ENCODE results near the gene FGF12.

Gene FGF12

DNA sequence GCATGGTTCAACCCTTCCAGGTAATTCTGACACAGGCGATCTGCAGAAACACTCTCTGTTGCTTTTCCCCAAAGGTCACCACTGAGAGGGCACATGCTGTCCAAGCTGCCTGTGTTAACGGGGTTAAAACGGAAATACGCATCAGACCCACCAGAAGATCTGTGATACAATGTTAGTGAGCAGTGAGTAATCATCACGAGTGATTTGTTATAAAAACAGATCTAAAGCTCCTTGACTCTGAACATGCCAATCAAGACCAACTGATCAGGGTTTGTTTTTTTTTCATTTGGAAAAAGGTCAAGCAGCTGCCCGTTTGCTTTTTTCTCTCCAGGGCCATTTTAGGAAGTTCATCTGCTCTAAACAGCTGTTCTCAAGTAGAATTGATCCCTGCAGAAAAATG, 43.2 kb downstream of the FGF12 start:
- no peak for DNase-seq (ENCODE audit: low spot score)

DNA sequence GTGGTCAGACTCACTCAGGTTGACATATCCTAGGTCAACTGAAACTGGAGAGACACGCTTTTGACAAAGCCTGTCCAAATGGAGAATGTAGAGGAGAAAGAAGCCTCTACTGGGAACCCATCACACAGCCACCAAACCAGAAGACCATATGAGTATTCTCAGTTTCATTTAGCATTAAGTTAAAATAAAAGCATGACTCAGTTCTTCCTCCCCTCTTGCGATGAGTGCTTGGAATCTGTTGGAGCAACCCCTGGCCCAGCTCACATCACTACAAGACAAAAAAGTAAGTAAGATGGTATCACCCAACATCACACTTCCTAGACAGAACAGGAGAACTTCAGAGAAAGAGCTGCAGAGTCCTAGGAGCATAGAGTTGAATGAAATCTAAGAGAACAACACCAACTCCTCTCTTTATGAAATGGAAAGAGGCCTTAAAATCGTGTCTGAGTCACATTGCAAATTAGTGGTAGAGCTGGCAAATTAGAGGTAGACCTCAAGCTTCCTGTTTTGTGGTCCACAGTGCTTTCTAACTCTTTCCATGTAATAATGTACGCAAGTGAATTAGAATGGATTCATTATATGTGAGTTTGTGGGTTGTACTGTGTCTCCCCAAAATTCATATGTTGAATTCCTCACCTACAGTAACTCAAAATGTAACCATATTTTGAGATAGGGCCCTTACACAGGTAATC, 51.2 kb downstream of the FGF12 start:
- peak; percentile 34 for DNase-seq (ENCODE audit: low spot score)

DNA sequence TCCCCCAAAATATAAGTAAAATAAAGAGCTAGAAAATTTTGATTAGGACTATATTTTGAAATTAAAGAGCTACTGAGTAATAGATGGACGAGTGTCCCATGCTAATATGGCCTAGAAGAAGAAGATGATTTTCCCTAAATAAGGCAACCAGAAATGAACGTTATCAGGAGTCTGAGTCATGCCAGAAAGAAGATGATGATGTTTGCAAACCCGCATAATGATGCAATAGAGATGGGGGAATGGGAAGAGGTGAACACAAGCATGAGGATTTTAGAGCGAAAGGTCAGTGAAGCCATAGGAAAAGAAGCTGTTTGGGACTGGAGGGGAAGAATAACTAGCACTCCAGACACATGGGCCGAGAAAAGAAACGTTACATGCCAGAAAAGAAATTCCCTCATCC, 71.7 kb downstream of the FGF12 start:
- DNase-seq (ENCODE audit: low spot score): no peak

DNA sequence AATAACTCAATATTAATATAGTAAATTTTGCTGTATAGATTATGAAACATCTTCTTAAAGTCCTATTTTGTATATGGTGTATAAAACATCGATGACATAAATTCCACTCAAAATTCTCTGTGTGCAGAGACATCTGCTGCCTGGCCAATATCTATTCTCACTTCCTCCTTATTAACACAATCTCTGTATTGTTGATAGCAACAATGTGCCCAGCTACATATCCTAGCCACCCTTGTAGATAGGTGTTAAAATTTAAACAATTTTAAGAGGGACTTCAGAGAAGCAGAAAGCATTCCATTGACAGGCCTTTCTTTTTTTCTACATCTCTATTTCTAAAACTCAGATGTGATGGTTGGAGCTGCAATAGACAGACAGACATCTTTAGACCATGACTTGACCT, 72.3 kb downstream of the FGF12 start:
- DNase-seq (ENCODE audit: low spot score): no peak

DNA sequence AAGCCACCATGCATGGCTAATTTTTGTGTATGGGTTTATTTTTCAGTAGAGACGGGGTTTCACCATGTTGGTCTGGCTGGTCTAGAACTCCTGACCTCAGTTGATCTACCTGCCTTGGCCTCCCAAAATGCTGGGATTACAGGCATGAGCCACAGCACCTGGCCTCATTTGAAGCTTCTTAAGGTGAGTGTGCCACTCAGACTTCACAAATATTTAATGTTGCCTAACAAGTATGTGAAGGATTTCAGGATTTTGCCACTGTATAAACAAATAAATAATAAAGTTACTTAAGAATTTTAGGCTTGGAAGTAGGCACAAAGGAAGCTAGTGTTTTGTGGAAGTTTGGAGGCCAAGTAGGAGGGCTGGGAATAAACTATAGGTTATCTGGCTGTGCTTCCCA, 73.5 kb downstream of the FGF12 start:
- DNase-seq (ENCODE audit: low spot score): no peak

DNA sequence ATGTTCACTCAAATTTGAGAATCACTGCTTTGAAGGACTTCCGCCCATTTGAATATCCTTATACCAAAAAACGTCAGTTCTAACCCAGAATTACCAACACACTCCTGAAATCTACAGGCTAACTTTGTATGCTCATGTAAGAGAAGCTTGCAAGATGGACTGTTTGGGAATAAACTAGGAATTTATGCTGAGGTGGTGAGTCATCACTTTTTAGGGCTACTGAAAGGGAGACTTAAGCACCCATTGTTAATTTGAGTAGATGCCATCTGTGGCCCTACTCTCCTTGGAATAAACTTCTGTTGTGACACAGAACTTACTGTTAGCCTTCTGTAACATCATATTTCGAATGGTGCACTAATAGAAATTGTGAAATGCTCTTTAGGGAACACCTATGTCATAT, 74.6 kb downstream of the FGF12 start:
- no peak for DNase-seq (ENCODE audit: low spot score)

DNA sequence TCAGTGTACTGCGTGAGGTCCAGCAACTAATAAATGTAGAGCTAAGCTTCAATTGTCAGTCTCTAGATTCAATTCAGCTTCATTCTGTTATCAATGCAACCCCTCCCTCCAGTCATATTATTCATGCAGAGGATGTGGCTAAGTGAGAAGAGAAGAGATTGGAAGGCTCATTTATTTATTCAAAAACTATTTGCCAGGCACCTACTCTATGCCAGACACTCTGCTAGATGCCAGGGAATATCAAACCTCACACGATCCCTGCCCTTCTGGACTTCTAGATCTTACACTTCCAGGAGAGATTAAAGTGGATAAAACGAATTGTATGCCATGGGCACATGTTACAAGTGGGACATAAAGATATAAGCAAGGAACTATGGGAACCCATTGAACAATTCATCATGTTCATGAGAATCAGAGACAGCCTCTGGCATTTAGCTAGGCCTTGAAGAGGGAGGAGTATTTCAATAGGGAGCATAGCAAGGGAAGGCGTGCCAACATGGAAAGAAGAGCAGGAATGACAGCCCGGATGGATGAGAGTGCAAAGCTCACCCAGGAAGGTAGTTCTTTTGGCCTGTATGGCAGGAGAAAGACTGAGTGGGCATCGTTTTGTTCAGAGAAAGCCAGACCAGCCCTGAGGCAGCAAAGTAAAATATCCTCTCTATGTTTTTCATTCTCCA, 75.4 kb downstream of the FGF12 start:
- no peak for DNase-seq (ENCODE audit: low spot score)

DNA sequence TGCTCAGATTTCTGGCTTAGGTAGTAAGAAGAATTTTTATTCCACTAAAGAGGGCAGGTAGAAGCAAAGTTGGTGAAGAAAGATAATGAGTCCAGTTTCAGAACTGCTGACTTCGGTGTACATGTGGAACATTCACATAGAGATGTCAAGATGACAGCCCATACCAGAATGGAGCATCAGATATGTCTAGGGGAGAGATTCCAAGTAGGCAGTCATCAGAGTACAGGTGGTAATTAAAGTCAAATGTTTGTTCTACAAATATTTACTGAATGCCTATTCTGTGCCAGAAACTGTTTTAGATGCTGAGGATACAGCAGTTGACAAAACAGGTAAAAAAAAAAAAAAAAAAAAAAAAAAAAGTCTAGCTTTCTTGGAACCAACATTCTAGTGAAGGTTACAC, 81.9 kb downstream of the FGF12 start:
- DNase-seq (ENCODE audit: low spot score): no peak

DNA sequence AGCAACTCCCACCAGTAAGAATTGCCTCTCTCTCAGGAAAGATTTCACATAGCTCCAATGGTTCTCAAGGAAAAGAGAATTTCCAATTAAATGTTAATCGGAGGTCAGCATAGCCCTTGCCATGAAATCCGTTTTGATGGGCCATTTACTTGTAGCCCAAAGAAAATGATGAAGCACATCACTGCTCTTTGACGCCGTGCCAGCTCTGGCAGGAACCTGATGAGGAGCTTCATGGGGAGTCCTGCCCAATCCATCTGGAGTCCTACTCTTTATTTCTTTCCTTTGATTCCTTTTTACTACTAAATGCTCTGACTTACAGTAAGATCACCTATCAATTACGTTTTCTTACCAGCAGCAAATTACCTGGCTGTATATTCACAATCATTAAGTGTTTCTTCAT, 84.7 kb downstream of the FGF12 start:
- no peak for DNase-seq (ENCODE audit: low spot score)

DNA sequence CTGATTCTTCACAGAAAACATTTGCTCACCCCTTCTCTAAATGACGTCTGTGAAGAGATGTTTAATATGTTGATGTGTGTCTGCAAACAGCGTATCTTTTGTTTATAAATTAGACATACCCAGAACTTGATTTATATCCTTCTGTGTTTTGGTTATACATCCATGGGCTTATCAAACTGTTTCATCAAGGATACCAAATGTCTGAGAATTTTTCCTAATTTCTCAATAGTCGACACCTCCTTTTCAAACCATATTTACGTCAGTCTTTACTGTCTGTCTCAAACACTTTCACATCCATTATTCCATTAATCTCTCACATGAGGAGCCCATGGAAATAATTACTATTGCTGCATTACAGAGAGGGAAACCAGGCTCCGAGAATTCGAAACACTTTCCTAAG, 85.4 kb downstream of the FGF12 start:
- DNase-seq (ENCODE audit: low spot score): no peak

DNA sequence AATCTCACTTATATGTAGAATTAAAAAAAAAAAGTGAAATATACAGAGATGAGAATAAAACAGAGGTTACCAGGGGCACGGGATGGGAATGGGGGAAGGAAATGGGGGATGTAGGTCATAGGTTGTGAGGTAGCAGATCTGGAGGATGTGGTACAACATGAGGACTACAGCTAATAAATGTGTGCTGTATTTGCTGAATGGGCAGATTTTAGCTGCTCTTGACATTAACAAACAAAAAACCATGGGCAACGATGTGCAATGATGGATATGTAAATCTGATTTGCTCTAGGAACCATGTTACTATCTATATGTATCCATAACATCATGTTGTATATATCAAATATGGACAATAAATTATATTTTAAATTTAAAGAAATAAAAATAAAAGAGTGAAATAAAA, 87.4 kb downstream of the FGF12 start:
- DNase-seq (ENCODE audit: low spot score): no peak

DNA sequence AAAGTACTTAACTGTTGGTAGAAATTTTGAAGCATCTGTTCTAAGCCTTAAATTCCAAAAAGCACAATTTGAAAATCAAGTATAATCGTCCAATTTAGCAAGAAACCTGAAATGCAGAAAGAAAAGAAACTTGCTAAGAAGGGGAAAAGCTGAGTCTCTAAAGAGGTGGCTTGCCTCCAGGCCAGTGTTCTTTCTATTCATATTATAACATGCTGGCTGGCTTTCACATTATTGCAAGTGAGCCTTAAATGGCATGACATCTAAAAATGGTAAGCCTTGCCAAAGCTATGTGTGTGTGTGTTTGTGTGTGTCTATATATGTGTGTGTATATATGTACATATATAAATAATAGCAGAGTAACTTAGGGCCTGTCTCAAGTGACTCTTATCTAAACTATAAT, 89.5 kb downstream of the FGF12 start:
- no peak for DNase-seq (ENCODE audit: low spot score)

DNA sequence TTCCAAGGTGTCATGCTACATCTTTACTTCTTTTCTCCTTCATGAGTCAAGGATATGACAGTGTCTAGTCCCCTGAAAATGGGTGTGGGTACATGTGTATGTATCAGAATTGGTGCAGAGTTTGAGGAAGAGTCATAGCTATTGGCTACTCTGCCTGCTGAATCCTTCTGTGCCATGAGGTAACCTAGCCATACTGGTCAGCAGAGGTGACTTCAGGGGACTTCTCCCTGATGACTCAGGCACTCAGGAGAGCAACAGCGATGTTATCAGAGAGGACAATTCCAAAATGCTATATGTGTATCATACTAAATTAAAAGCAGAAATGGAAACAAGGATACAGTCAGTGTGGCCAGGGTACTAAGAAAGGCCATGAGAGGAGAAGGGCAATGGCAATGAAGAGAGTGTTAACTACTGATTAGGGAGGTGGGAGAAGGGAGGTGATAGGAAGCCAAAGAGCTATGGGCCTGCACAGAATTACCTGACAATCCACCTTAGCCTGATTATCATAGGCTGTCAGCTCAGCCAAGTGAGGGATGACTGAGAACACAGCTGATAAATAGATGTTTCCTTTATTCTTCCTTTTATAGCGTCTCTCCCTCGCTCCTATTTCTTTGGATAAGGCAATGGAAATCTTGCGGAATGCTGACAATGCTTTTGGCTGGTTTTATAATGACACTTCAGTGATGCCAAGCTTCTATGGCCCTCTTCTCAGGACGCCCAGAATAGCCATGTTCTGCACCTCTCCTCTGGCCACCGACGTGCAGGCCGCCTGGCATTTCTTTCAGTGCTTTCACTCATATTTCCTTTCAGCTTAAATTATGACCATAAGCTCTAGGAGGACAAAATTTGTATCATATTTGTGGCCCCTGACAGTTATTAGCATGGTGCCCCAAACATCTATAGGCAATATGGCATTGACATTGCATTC, 90.6 kb downstream of the FGF12 start:
- no peak for DNase-seq (ENCODE audit: low spot score)

DNA sequence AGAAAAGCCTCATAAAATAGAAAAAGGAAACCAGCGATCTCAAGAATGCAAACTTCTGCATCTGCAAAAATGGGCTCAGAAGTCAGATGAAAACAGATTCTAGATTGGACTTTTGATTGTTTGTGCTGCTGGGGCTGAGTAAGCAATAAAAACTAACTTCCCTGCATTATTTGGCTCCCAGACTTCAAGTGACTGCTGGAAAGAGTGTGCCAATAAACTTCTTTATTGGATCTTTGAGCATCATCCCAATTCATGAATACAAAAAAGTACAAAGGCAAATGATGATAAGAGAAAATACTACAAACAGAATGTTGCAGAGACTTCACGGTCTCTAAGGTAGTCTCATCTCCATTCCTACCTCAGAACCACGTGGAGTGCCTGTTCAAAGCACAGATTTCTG, 97.9 kb downstream of the FGF12 start:
- no peak for DNase-seq (ENCODE audit: low spot score)

DNA sequence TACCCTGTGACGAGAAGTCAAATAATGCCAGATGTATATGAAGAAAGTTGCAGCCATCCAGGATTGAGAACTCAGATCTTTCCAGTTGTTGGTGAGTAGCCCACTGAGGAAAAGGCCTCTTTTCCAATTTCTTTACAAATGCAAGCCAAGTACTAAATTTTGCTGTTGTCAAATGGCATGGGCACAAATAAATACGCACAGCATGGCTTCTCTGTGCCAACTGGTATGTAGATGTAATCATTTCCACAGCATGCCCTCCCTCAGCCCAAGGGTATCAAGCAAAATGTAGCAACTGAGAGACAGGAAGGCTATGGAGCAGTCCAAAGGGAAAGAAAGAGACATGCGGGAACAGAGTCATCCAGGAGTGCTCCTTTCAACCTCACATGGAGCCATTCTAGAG, 105.4 kb downstream of the FGF12 start:
- no peak for DNase-seq (ENCODE audit: low spot score)

DNA sequence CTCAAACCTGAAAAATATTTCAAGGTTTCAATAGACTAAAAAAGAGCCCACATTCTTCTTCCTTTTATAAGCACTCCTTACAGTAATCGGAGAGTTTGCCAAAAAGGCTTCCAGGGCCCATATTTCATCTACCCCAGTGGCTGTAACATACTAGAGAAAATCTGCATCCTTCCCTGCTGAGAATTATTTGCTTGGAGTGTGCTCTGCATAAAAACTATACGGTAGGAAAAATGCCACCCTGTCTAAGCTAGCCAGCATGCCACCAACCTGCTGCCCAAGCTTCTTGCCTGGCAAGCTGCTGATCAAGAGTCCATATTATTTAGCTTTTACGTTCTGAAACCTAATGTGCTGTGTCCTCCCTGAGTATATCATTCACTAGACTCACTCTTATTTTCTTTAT, 107.1 kb downstream of the FGF12 start:
- no peak for DNase-seq (ENCODE audit: low spot score)

DNA sequence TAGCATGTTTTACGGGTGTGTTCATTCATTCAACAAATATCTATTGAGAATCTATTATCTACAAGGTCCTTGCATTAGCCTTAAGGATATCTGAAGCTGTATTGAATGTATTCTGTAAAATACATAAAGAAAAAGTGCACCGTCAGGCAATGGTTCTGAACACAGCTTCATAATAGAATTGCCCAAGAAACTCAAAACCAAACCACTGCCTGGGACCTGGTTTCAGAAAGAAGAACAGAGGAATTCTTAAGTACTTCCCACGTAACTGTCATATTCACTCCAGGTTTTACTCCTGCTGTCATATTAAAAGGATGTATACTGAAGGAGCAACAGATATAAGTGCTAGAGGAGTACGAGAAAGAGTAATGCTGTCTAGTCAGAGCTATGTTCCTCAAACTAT, 115.9 kb downstream of the FGF12 start:
- DNase-seq (ENCODE audit: low spot score): no peak

DNA sequence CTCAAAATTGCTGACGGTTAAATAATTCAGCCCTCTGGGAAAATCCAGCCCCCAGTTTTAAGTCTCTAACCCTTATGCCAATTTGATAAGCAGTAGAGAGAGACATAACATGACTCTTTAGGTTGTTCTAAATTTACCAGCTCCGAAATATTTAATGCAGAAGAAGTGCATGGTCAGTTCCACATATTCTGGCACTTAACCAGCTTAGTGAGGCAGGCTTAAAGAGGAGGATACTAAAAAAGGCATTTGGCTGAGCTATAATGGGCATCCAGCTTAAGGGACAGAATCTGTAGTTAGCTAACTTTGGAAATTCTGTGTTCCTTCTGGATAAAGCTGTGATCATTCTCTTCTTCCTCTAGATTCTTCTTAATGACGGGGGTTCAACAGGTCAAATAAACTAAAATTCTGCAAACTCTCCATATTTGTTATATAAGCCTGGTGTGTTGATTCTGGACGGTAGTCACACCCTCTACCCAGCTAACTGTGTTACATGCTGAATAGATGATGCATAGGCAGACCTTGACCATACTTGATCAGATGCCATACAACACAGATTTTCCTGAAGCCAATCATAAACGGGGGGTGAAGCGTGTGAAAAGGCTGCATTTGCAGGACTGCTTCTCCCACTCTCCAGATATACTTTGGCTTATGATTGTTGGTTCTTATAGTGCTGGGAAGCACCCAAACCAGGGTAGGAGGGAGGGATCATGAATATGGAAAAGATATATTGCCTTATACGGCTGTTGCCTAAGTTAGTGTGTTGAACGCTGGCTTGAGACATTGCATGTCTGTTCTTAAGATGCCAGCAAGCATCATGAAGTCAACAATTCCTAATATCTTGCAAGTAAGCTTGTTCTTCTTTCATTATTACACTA, 118.4 kb downstream of the FGF12 start:
- DNase-seq (ENCODE audit: low spot score): no peak

DNA sequence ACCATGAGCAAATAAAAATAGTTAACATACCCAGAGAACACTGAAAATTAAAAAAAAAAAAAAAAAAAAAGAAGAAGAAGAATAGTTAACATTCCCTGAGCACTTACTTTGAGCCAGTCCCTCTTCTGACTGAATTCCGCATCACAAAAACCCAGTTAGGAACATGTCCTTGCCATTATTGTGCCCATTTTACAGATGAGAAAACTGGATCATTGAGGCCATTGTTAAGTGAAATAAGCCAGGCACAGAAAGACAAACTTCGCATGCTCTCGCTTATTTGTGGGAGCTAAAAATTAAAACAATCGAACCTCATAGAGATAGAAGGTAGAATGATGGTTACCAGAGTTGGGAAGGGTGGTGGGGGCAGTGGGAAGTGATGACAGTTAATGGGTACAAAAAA, 119.5 kb downstream of the FGF12 start:
- no peak for DNase-seq (ENCODE audit: low spot score)

DNA sequence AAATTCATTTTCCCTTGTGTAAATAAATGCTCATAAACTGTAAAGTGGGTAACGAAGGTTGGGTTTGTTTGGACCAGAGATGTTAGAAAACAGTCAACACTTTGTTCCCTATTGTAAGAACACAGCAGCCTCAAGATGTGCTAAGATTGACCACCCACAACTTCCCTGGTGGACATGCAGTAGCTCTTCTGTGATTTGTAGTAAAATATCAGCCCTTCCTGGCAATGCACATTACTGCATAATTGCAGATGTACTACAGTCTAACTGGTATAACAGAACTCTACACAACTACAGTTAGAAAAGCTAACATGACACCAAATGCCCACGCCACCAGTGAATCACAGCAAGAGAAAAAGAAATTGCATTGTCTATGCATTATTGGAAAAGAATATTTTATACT, 129.4 kb downstream of the FGF12 start:
- DNase-seq (ENCODE audit: low spot score): no peak

DNA sequence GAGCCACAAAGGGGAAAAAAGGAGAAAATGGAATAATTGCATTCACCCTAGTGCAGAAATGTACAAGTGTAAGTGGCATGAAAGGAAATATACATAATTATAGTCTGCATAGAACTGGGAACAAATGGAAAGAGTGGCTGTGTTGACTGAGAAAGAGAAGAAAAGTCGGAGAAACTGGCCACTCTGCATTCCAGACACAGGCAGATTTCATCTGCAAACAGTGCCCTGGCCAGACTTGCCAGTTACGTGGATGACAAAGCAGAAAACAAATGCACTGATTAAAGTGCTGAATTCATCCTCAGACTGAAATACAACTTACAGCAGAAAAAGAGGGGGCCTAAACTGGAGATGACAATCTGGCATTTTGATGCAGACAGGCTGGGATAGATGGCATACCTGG, 129.8 kb downstream of the FGF12 start:
- DNase-seq (ENCODE audit: low spot score): no peak

DNA sequence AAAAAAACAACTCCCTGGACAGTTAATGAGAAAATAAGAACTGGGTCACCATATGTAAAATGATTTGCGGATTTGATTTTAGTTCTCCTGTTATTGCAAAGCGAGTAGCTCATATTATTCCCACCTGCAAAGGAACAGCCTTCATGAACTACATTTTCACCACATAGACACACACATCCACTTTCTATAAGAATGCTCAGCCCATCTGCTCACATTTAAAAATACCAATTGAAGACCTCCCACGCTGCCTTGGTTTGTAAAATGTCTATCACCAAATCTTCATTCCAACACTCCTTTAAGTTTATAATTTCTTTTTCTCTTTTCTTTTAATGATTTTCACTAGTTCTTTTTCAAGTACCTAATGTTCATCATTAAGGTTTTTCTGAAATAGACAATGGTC, 148.6 kb downstream of the FGF12 start:
- no peak for DNase-seq (ENCODE audit: low spot score)

Measured in SW480 (cell line).